HG03039 (cell line): ENCODE results near the gene MMAB.

Experiments used
- ATAC-seq: cut with Tn5 transposase; IDR thresholded peaks from one replicate; pipeline ENCODE4 v1.9.1; 2021; ENCODE audit warnings: mild to moderate bottlenecking, moderate library complexity; ENCODE audit not compliant: unreplicated experiment

MMAB gene

DNA sequence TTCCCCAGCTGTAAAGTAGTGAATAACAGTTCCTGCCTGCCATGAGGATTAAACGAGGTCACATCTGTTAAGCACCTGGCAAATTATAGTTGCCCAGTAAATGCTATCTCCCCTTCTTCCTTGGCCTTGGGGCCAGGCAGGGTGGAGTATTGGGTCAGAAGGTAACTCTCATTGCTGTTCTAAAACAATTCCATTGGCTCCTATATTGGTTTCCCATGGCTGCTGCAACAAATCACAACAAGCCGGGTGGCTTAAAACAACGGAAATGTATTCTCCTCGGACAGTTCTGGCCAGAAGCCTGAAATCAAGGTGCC, 31.9 kb downstream of the MMAB start:
- ATAC-seq, result no peak

DNA sequence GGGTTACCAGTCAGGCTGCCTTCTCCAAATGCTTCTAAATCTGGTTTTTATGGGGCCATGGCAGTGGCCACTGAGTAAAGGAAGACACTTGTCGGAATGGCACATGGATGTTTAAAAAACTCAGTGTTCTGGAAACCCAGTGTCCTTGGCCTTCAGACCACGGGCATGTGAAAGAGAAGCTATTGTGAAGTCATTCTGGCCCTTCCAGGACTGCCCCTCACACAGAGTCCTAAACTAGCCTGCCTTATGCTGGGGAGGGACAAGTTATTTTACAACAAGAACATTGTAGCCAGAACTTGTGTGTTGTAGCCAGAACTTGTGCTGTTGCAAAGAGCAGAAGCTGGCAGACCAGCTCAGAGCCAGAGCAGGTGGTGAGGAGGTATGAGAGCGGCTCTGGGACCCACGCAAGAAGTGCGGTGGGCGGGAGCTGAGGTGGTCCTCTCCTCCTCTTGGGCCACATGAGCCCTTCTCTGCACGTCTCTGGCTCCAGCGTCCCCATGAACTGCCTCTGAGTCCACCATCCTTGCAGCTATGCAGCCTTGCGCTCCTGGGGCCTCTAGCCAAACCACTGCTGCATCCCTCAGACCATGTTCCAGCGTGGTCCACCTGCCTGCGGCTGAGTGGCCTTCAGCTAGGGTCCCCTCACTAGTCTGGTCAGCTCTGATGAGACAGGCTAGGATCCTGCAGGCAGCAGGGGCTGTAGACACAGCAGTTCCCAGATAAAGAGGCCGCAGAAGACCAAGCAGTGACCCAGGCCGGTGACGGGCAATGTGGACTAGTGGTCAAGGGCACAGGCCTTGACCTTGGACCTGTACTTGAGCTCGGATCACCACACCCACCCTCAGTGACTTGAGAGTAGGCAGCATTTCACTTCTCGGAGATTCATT, 32.5 kb downstream of the MMAB start:
- no peak for ATAC-seq

DNA sequence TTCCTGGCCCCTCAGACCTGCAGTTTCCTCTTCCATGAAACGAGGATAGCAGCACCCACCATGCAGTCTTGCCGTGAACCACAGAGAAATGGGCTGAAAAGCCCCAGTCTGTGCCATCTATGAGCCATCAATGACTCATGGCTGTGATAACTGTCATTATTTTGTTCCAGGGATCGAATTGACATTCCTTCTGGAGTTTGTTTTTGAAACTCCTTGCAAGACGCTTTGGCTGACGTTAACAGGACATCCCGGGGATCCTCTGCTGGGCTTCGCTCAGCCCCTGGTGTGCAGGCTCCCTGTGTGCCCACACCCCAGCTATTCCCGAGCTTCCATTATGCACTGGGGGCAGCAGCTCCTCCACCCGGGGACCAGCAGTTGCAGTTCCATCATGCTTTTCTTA, 33.8 kb downstream of the MMAB start:
- ATAC-seq, result no peak

DNA sequence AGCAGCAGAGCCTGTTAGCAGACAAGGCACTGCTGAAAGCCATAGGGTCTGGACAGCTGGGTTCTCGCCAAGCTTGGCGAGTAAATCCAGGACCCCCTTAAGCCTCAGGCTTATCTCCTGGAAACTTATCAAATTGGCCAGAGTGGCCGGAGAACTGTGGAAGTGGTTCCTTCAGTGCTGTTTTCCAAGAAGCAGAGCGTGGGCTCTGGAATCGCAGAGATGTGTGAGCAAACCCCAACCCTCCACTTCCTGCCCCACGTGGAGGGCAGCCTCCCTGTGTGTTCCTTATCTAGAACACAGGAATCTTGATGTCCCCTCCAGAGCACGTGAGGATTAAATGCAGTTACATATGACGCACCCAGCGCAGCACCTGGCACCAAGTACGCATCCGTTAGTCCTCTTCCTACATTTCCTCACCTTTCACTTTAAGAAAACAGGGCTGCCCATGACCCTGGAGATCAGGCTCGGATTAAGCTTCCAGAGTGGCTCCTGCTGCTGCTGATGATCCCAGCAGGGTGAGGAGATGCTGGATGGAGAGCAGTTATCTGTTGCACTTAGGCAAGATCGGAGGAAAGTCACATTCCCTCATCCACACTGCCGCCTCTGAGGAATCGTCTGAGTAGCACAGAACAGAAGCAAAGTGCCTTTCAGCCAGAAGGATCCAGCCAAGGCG, 35.0 kb downstream of the MMAB start:
- ATAC-seq, result no peak

DNA sequence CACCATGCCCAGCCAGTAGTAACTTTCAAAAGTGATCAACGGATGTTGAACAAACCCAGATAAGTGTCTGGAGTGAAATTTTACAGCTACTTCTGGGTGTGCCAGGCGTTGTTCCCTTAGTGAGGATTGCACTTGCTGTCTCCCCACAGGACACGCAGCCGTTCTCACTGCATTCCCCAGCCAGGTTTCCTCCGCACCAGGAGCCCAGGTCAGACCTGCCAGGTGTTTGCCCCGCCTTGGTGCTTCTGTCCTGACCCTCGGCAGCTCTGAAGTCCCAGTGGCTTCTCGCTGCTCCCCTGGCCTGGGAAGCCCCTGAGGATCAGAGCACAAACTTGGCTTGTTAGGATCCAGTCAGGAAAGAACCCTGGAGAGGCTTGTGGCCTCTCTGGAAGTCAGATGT, 36.2 kb downstream of the MMAB start:
- no peak for ATAC-seq

DNA sequence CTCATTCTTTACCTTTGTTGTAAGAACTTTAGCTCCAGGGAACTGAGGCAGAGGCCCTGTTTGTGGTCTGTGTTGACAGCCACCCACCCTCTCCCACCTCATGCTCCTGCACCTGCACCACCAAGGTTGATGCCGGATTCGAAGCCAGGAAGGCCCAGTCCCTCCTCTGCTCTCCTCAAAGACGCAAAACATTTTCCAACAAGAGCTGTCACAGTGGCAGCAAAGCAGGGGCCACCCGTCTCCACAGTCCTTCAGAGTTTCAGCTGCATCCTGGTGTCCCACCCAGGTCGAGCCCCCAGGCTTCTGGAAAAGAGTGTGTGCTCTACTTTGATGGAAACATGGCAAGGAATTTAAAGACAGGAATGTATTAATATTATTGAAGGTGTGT, 37.4 kb downstream of the MMAB start:
- ATAC-seq, result no peak

DNA sequence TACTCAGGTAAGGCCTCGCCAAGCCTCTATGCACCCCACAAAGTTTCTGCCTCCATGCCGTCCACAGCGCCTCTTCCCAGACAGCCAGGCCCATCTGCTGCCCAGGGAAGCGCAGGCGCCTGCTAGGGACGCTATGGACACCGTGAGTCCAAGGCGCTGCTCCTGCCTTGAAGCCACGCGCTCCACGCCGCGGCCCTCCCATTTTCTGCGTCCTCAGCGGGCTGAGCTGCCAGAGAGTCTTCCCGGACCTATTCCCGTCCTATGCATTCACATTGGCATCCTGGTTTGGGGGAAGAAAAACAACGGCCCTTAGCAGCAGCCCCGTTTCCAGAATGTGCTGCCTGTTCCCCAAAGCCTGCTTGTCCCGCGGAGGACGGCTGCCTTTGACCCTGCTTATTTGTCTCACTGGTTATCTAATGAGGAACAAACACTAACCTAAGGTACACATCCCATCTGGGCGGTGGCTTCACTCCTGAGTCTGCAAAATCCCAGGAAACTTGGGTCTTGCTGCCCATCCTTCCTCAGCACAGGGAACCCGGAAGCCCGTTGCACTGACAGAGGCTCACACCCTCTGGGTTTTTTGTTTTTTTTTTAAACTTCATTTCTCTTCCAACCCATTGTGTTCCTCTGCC, 38.0 kb downstream of the MMAB start:
- no peak for ATAC-seq

DNA sequence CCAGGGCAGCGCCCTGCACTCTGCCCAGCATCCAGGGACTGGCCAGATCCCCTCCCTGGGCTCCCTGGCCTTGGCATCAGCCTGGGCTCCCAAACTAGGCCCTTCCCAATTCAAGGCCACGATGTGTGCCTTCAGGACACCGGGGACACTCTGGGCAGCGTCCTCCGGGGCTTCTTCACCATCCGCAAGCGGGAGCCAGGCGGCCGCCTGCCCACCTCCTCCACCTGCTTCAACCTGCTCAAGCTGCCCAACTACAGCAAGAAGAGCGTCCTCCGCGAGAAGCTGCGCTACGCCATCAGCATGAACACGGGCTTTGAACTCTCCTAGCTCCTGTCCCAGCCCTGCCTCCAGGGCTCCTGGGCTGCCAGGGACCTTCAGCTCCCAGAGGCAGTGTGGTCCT, 38.8 kb downstream of the MMAB start:
- no peak for ATAC-seq

DNA sequence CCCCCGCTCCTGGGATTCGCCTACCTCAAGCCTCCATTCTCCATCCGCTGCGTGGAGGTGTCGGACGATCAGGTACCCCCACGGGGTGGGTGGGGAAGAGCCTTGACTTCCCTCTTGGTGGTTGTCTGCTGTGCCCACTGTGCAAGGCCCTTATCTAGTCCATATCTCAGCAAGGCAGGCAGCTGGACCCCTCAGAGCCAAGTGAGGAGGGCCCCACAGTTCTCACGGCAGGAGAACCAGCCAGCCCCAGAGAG, 39.9 kb downstream of the MMAB start:
- ATAC-seq, result no peak

DNA sequence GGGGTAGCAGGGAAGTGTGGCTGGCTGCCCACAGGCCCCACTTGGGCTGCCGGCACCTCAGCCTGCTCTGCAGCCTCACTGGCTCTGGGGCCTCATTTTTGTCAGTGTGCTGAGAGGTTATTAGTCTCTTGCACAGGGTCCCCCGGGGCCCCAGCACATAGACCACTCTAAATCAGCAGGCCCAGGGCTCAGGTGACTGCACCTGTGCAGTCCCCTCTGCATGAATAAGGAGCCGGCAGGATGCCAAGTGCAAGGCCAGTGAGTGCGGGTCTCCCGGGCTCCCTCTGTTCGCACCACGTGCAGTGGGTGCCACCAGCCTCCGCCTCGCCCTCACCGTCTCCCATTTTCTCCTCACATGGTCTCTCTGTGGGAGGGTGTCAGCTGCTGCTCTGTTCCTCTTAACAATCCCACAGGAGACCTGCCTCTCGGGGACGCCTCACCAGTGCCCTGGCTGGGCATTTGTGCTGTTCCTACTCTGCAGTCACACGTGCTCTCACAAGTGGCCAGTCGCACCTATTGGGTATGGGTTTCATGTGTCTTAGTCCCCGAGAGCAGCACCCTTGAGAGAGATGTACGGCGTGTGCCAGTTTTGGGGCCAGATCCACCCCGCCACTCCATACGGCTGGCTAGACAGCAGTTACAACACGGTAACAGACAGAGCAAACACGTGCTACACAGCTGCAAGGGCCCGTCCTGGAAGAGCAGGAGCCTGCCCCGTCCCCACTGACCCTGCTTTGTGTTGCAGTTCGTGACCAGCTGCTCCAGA, 40.4 kb downstream of the MMAB start:
- no peak for ATAC-seq

DNA sequence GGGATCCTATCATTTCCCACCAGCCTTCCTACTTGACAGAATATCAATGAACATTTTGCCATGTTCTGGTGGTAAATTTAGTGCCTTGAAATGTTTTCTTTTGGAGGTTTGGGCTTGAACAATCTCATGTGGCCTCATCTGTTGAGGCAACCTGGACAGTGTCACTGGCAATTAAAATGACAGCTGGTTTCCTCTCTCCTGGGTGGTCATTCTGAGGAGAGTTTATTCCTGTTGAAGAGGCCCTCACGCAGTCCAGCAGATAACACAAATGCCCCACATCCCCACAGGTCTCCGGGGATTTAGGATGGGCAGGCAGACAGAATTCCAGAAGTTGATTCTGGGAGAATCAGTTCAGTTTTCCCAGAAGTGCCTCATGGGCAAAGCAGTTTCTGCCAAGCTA, 41.9 kb downstream of the MMAB start:
- ATAC-seq, result no peak

DNA sequence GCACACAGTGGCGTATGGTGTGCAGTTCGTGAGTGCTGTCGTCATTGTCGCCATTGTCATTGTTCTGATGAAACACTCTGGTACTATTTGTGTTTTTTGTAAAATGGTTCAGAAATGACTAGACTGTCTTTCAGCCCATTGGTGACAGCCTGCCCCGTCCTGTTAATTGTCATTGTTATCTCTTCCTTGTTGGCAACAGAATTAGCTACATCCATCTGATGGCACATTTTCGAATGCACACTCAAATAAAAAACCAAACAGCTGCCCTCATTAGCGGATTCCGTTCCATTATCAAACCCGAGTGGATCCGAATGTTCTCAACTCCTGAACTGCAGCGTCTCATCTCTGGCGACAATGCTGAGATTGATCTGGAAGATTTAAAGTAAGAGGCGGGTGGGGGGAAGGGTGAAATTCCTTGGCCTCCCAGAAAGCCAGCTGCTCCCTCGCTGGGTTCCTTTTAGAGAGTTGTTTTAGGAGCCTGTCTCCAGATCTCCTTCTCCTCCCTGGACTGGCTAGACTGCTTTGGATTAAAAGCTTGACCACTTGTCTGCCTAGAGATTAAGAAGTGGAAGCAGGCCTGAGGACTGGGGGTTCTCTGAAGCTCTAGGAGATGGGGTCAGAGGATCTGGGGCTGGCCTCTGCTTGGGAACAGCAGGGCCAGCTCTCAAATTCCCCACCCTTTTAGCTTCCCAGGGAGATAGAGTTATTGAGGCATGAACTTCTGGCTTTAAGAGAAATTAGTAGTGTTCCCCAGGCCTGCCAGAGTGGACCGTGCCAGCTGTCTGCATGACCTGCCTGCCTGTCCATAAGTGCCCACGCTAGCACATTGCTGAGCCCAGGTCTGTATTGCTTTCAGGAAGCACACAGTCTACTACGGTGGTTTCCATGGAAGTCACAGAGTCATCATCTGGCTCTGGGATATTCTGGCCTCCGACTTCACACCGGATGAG, 43.3 kb downstream of the MMAB start:
- ATAC-seq, result no peak

DNA sequence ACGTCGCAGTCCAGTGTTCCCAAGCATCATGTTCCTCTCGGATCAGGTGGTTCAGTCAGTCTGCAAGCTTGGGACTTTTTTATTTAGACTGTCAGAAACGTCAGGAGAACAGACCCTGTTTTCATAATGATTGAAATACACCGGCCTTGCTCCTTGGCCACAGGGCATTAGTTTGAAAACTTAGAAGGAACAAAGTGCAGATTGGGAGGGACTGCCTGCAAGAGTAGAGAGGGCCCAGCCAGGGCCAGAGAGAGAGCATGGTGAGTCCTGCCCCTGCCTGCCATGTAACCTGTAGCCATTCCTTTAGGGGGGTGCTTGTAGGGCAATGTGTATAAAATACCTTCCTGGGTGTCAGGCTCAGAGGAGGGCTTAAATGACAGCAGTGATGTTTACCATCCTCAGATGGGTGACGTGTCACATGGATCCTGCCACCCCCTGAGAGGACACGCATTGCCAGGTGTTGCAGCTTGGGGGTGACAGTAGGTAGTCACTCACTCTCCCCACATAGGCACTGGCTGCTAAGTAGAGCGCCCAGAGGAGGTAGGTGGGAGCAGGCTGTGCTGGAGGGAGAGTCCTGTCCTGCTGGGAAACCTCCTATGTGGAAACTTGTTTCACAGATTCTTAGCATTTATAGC, 45.7 kb downstream of the MMAB start:
- ATAC-seq, result no peak

DNA sequence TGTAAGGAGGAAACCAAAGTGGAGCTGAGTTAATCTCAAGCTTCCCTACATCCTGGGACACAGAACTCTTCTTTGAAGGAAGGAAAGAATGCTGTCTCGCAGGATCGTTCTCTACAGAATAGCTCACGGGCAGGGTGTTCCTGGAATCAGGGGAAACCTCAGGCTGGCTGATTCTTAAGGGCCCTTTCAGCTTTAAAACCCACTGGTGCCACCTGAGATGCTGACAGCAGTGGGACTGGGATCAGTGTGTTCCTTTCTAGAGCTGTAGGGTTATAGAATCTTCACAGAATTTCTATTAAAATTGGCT, 48.1 kb downstream of the MMAB start:
- ATAC-seq, result no peak

DNA sequence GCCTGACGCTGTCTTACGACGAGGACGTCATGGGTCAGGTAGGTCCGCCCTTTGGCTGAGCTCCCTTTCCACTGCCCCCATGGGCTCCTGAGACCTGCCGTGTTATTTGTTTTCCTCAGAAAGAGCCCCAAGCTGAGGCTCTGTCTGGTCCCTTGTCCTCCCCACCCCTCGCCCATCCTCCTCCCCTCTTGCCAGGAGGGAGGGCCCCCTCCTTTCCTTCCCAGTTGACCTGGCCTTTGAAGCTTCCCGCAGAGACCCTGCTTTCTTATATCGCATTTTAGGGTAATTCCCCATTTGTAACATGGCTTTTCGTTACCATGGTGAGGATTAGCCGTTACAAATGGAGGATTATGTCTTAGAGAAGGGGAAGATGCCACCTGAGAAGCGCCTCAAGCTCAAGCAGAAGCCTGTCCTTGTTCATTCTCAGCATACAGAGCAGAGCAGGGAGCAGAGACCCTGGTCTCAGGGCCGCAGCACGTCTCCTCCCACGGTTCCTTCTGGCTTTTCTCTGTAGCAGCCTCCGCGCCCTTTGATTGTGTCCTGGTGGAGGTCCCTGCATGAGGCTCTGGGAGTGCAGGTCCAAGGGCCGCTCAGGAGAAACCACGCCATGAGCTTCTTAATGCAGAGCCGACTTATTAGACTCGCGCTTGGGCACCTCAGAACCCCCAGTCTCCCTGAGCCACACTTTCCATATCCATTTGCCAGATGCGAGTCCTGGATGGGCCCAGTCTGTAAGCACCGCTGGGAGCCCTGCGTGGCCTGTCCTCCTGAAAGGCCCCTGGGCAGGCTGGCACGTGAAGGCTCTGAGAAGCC, 48.6 kb downstream of the MMAB start:
- no peak for ATAC-seq

DNA sequence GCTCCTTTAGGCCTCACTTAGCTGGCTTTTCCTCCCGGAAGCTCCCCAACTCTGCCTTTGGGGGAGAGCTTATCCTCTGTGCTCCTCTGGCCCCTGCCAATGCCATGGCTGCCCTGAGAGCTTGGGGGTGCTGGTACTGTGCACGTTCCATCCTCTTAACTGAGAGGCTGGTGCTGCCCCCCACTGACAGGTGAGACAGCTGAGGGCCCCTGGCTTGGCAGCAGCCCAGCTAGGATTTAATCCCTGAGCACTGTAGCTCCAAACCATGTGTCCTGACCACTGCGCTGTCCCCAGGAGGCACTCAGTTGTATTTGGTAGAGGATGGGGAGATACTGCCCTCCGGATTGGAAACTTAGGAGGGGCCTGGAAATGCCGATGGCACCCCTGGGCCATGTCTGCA, 49.8 kb downstream of the MMAB start:
- ATAC-seq, result no peak

DNA sequence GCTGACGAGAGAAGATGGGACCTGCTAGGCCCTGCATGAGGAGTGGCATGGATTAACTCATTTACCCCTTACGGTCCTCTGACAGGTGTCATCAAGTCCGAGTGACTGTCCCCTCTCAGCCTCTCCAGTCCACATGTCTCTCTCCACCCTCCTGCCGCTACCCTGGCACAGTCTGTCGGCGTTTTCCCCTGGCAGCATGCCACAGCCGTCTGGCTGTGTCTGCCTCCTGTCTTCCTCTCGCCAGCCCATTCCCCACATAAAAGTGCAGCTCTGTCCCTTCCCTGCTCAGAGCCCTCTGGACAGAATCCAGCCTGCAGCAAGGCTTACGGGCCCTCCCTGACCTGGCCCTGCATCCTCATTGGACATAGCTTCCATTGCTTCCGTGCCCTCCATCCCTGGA, 50.2 kb downstream of the MMAB start:
- ATAC-seq, result no peak

DNA sequence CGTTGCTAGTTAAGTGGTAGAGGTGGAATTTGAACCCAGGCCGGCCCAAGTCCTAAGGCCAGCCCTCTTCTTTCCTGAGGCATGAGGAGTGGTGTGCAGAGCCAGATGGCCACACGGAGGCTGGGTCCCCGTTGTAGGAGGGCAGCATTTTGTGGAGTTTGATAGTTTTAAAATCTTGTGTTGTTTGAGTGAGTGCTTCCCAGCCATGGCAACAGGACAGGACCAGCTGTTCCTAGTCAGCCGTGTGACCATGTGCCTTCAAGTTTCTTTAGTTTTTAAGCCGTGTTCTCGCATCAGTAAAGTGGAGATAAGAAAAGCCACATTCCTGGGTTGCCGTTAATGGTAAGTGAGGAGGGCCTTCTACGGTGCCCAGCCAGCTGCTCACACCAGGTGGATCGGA, 51.5 kb downstream of the MMAB start:
- ATAC-seq, result no peak

DNA sequence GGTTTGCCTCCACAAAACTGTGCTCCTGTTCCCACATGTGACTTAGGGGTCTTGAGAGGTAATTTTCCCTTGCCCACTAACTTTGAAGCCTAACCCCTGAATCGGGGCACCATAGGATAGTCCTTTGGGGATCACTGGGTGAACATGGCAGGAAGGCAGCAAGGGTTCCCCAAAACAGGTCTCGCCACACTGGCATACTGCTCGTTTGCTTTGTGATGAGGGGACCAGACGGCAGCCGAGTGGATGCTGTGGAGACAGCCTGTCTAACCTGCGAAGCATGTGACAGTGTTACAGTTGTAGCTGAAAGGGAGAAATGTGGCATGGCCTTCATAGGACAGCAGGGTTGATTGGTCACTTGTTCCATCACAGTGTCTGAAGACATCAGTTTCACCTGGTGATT, 53.5 kb downstream of the MMAB start:
- ATAC-seq, result no peak
